GM12878 (cell line): Measurements from ENCODE around the gene EGF. TPM values are rescaled to one million over a fixed set of nuclear protein-coding genes. Genes with fewer than 3 reads are reported as not detected.

ENCODE experiments used
- ATAC-seq: fragments of 200-7000 bp; cut with Tn5 transposase; 3 replicates; pipeline ENCODE4 v1.9.1; 2020; ENCODE audit warnings: mild to moderate bottlenecking, moderate library complexity
- BruUV-seq: library from RNA; stranded (reverse); fragments of 400-500 nt; replicated peaks from 2 replicates; lab custom pipeline; 2021; lab: Mats Ljungman, UMichigan
- CTCF ChIA-PET: fragments of 300-600 bp; sonication (Branson Sonifier 250); formaldehyde crosslinking; extraction: SDS; loops from one replicate; lab custom pipeline; 2021; ENCODE audit warnings: inconsistent platforms; lab: Yijun Ruan, JAX
- POLR2A ChIA-PET: fragments of 350-600 bp; formaldehyde crosslinking; extraction: SDS; loops from one replicate; lab custom pipeline; 2021; ENCODE audit warnings: inconsistent platforms; lab: Charles Lee
- RAD21 ChIA-PET: fragments of 300-600 bp; sonication (Branson Sonifier 250); formaldehyde crosslinking; loops from one replicate; lab custom pipeline; 2023; ENCODE audit warnings: antibody characterized with exemption; ENCODE audit not compliant: unreplicated experiment; lab: Charles Lee
- SMC1A ChIA-PET: fragments of 300-600 bp; sonication (Branson Sonifier 250); formaldehyde crosslinking; loops from one replicate; lab custom pipeline; 2023; ENCODE audit not compliant: unreplicated experiment, uncharacterized antibody; lab: Charles Lee
- DNase-seq: peaks from one replicate; pipeline ENCODE4 v3.0.0-alpha.2; 2011; ENCODE audit warnings: low read depth, low spot score
- FAIRE-seq: peaks from 3 replicates; lab custom pipeline; 2011; peaks lifted over from hg19 to GRCh38; lab: Jason Lieb, UNC
- H2AFZ ChIP-seq: 2 replicates; pipeline ENCODE4 v1.6.0; 2011; ENCODE audit warnings: low read depth, low read length, control low read depth; ENCODE audit not compliant: control insufficient read depth
- H3K27ac ChIP-seq: 2 replicates; pipeline ENCODE4 v1.5.1; 2011; ENCODE audit warnings: control low read depth; ENCODE audit not compliant: control insufficient read depth, insufficient read depth
- H3K27me3 ChIP-seq, 2 experiments: replicated peaks in 1 of 2; 2 replicates each; pipeline versions ENCODE4 v1.6.0 to v1.6.1; 2011; ENCODE audit warnings: low read length in 1 of 2; ENCODE audit not compliant: control insufficient read depth in 2 of 2, insufficient read depth in 2 of 2
- H3K36me3 ChIP-seq, 2 experiments: 2 replicates each; pipeline ENCODE4 v1.5.1; 2011; ENCODE audit warnings: low read length in 1 of 2; ENCODE audit not compliant: control insufficient read depth in 2 of 2, insufficient read depth in 2 of 2
- H3K4me1 ChIP-seq: 2 replicates; pipeline ENCODE4 v1.6.1; 2011; ENCODE audit warnings: mild to moderate bottlenecking, low read length, moderate library complexity, mixed read lengths; ENCODE audit not compliant: control insufficient read depth, insufficient read depth
- H3K4me2 ChIP-seq: 2 replicates; pipeline ENCODE4 v1.6.0; 2011; ENCODE audit warnings: control low read depth; ENCODE audit not compliant: control insufficient read depth, insufficient read depth
- H3K4me3 ChIP-seq: fragments of 200-600 bp; sonication (generic); 2 replicates; pipeline ENCODE4 v1.5.1; 2016
- H3K79me2 ChIP-seq: 2 replicates; pipeline ENCODE4 v1.6.0; 2011; ENCODE audit warnings: low read length; ENCODE audit not compliant: control insufficient read depth, insufficient read depth
- H3K9ac ChIP-seq: 2 replicates; pipeline ENCODE4 v1.8.0; 2011; ENCODE audit warnings: low read length, control low read depth, mixed read lengths; ENCODE audit not compliant: control insufficient read depth, insufficient read depth
- H3K9me3 ChIP-seq: replicated peaks from 3 replicates; pipeline ENCODE4 v1.5.1; 2011; ENCODE audit warnings: mild to moderate bottlenecking, low read length; ENCODE audit not compliant: control insufficient read depth, insufficient read depth
- H4K20me1 ChIP-seq: 2 replicates; pipeline ENCODE4 v1.6.0; 2011; ENCODE audit not compliant: control insufficient read depth, insufficient read depth
- BACH1 ChIP-seq: fragments of 450-650 bp; IDR thresholded peaks from 2 replicates; pipeline ENCODE4 v1.6.1; 2017; ENCODE audit warnings: mild to moderate bottlenecking, borderline replicate concordance
- NFYA ChIP-seq: IDR thresholded peaks from 2 replicates; pipeline ENCODE4 v1.6.1; 2011; ENCODE audit warnings: low read depth, mild to moderate bottlenecking, low read length, improper control_type of control experiment, borderline replicate concordance
- SPI1 ChIP-seq: IDR thresholded peaks from 2 replicates; pipeline ENCODE4 v1.6.1; 2011; ENCODE audit warnings: low read depth, mild to moderate bottlenecking, low read length, moderate library complexity, borderline replicate concordance; ENCODE audit not compliant: insufficient read depth
- SUZ12 ChIP-seq: fragments of 200-600 bp; sonication (generic); IDR thresholded peaks from one replicate; pipeline ENCODE4 v1.6.1; 2018; ENCODE audit warnings: antibody characterized with exemption, mild to moderate bottlenecking; ENCODE audit not compliant: unreplicated experiment
- TCF12 ChIP-seq: IDR thresholded peaks from 2 replicates; pipeline ENCODE4 v1.6.1; 2011; ENCODE audit warnings: low read depth, mild to moderate bottlenecking, low read length
- WGBS: methylation state at CpG from one replicate; pipeline ENCODE4 v1.1.6; 2016; ENCODE audit warnings: low lambda C conversion rate; ENCODE audit not compliant: insufficient replicate concordance, insufficient coverage; ENCODE audit errors: missing lambda C conversion rate; 5-methylcytosine and 5-hydroxymethylcytosine counted together
- in situ Hi-C: fragments of 300-500 bp; cut with MboI; formaldehyde crosslinking; loops from 9 replicates; pipeline ENCODE4 v1.14.3; 2018; ENCODE audit warnings: mixed read lengths
- intact Hi-C: fragments of 100-400 bp; cut with micrococcal nuclease; formaldehyde crosslinking; loops from one replicate; pipeline ENCODE4 v1.14.2; 2022; ENCODE audit not compliant: unreplicated experiment
- polyA plus RNA-seq, 11 experiments: library from polyadenylated mRNA; depleted of rRNA in 4 of 11; unstranded in 6 of 11; stranded (reverse) in 5 of 11; fragments of >200 nt; fragmentation: Nextera tagmentation in 4 of 11; fragmentation: Illumina TruSeq in 1 of 11; extraction: Ambion mirVana in 4 of 11; extraction: Trizol in 1 of 11; gene quantifications; 1 replicate in 1 of 11; 2 replicates in 10 of 11; pipeline versions ENCODE4 v1.2.1 to v1.2.3, GENCODE V29; 2011 to 2016; ENCODE audit warnings: inconsistent platforms in 2 of 11, missing spikeins in 2 of 11, low read depth in 1 of 11
- total RNA-seq, 4 experiments: library from RNA; depleted of rRNA in 3 of 4; stranded (reverse); fragments of >200 nt in 3 of 4; fragmentation: Illumina TruSeq in 1 of 4; extraction: Trizol in 1 of 4; gene quantifications; 2 replicates each; pipeline versions ENCODE4 v1.2.1 to v1.2.3, GENCODE V29; 2013 to 2021

EGF gene
- total and polyA plus RNA-seq, 10 of the 15 experiments (the other 5 are each of a cell fraction or from before 2014, with no cell fraction given), result 0.02 to 0.90 (median 0.19) TPM; not detected in 4

GRCh38 chr4:109967798-109968520 is 55.3 kb downstream of the EGF start (continued):
- TF ChIP-seq SPI1 (no peak), TCF12 (no peak), SUZ12 (no peak), NFYA (no peak)

GRCh38 chr4:109969087-109969486 is 56.4 kb downstream of the EGF start:
- no peaks in the 10 kb centered on the region for H3K9me3 ChIP-seq
- RAD21 ChIA-PET, result no interaction called here
- BruUV-seq, result no TSS peak
- DNase-seq, result no peak
- CTCF ChIA-PET, result no interaction called here
- intact Hi-C loops (no loop called here), in situ Hi-C loops (no loop called here)
- H3K4me2 ChIP-seq, result no peak overlapping the region
- ATAC-seq, result no peak
- H3K36me3 ChIP-seq, result no peaks in the 10 kb centered on the region
- H3K79me2 ChIP-seq, result no peaks in the 10 kb centered on the region
- POLR2A ChIA-PET, result interaction anchor here (0.6 kb wide), 2 partner anchors 229 to 477 kb away, joined by 5 read pairs; no protein-coding TSS in a partner anchor
- H3K27ac ChIP-seq, result no peak overlapping the region
- no peak overlapping the region for H3K9ac ChIP-seq
- no peaks in the 10 kb centered on the region for H3K4me1 ChIP-seq
- SMC1A ChIA-PET, result interaction anchor here (1.4 kb wide), 1 partner anchor 507 kb away, joined by 3 read pairs; no protein-coding TSS in a partner anchor
- no peak overlapping the region for H3K4me3 ChIP-seq
- TF ChIP-seq BACH1 (no peak), SPI1 (peak; percentile 21; the same call in 1 of the 2 replicates)
- no peaks in the 10 kb centered on the region for H4K20me1 ChIP-seq
- WGBS, result 47% methylated on average over 3 of the region's 3 CpGs
- peaks cover 0 to 3% of the 10 kb centered on the region in 2 experiments; a peak in 2 of 4 replicates for H3K27me3 ChIP-seq
- no peak for FAIRE-seq
- H2AFZ ChIP-seq, result no peak overlapping the region
